Measurements from ENCODE around the gene PTPN14. TPM values are rescaled to one million over a fixed set of nuclear protein-coding genes. Genes with fewer than 3 reads are reported as not detected.
A peak's percentile ranks its signal among the peaks of the same experiment; 100 is the strongest.

The PTPN14 gene
- total RNA-seq, 4 donors from 2014 or later, result 4.5 to 9.7 (median 7.1) TPM

GRCh38 chr1:214466403-214467077 is 84.9 kb downstream of the PTPN14 start:
- TF ChIP-seq, protein P1, sequence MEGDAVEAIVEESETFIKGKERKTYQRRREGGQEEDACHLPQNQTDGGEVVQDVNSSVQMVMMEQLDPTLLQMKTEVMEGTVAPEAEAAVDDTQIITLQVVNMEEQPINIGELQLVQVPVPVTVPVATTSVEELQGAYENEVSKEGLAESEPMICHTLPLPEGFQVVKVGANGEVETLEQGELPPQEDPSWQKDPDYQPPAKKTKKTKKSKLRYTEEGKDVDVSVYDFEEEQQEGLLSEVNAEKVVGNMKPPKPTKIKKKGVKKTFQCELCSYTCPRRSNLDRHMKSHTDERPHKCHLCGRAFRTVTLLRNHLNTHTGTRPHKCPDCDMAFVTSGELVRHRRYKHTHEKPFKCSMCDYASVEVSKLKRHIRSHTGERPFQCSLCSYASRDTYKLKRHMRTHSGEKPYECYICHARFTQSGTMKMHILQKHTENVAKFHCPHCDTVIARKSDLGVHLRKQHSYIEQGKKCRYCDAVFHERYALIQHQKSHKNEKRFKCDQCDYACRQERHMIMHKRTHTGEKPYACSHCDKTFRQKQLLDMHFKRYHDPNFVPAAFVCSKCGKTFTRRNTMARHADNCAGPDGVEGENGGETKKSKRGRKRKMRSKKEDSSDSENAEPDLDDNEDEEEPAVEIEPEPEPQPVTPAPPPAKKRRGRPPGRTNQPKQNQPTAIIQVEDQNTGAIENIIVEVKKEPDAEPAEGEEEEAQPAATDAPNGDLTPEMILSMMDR (IDR thresholded peaks at IDR 0.05), result no peak
- TF ChIP-seq POLR2A (IDR thresholded peaks at IDR 0.05), result no peak
- TF ChIP-seq EP300 (IDR thresholded peaks at IDR 0.05; ENCODE audit: low read depth), result no peak
- no peak for TF ChIP-seq POLR2AphosphoS5 (IDR thresholded peaks at IDR 0.05)
- no peaks in the 10 kb centered on the region for H3K36me3 ChIP-seq
- WGBS, 2 donors (ENCODE audit: low coverage in 1 of 2), result 32 to 46% methylated on average over 2 to 3 of the region's 3 CpGs
- H3K27ac ChIP-seq, result peak overlapping the region in 1 of 4 donors; percentile 42
- DNase-seq, result no peak
- peaks cover 0 to 11% (median 8%) of the 10 kb centered on the region in 4 donors for H3K4me1 ChIP-seq
- H3K27me3 ChIP-seq, result no peaks in the 10 kb centered on the region
- no peaks in the 10 kb centered on the region for H3K9me3 ChIP-seq
- no peak overlapping the region for H3K4me3 ChIP-seq
- intact Hi-C loops (cut with DNase I; ENCODE audit: low total_unique reads) (no loop called here), in situ Hi-C loops (cut with MboI; ENCODE audit: low pct_ligation_motif_present in 1 of 4, low pct_unique_long_range_greater_than_20kb in 1 of 4, low sequenced_read_pairs in 3 of 4) (no loop called here)

- Histone ChIP-seq H3K4me1 (peaks cover 0 to 11% (median 8%) of the 10 kb centered on the region in 4 donors), H3K9me3 (no peaks in the 10 kb centered on the region), H3K27me3 (no peaks in the 10 kb centered on the region), H3K36me3 (no peaks in the 10 kb centered on the region), H3K27ac (no peak overlapping the region), H3K4me3 (no peak overlapping the region)
- intact Hi-C loops (cut with DNase I; ENCODE audit: low total_unique reads), result no loop called here
- DNase-seq, result no peak
- TF ChIP-seq, protein P1 (IDR thresholded peaks at IDR 0.05), result no peak
- TF ChIP-seq POLR2AphosphoS5 (IDR thresholded peaks at IDR 0.05) (no peak), POLR2A (IDR thresholded peaks at IDR 0.05) (no peak), EP300 (IDR thresholded peaks at IDR 0.05; ENCODE audit: low read depth) (no peak)
- in situ Hi-C loops (cut with MboI; ENCODE audit: low pct_ligation_motif_present in 1 of 4, low pct_unique_long_range_greater_than_20kb in 1 of 4, low sequenced_read_pairs in 3 of 4), result no loop called here
- 89 to 97% methylated on average over 5 to 30 of the region's 30 CpGs for WGBS, 2 donors (ENCODE audit: low coverage in 1 of 2)
Measured at GRCh38 chr1:214464445-214465287, 86.7 kb downstream of the PTPN14 start.

GRCh38 chr1:214463596-214463995 is 87.8 kb downstream of the PTPN14 start:
- no peak overlapping the region for H3K4me3 ChIP-seq
- in situ Hi-C loops (cut with MboI; ENCODE audit: low pct_ligation_motif_present in 1 of 4, low pct_unique_long_range_greater_than_20kb in 1 of 4, low sequenced_read_pairs in 3 of 4) (no loop called here), intact Hi-C loops (cut with DNase I; ENCODE audit: low total_unique reads) (no loop called here)
- no peaks in the 10 kb centered on the region for H3K36me3 ChIP-seq
- H3K9me3 ChIP-seq, result no peaks in the 10 kb centered on the region
- no peak overlapping the region for H3K27ac ChIP-seq
- peaks cover 0 to 11% (median 8%) of the 10 kb centered on the region in 4 donors for H3K4me1 ChIP-seq
- no peak for DNase-seq
- H3K27me3 ChIP-seq, result no peaks in the 10 kb centered on the region
- TF ChIP-seq EP300 (IDR thresholded peaks at IDR 0.05; ENCODE audit: low read depth) (no peak), POLR2A (IDR thresholded peaks at IDR 0.05) (no peak), POLR2AphosphoS5 (IDR thresholded peaks at IDR 0.05) (no peak)
- TF ChIP-seq, protein P1 (IDR thresholded peaks at IDR 0.05), result no peak
- 58 to 100% methylated on average over 1 to 2 of the region's 2 CpGs for WGBS, 2 donors (ENCODE audit: low coverage in 1 of 2)

GRCh38 chr1:214462882-214463281 is 88.5 kb downstream of the PTPN14 start:
- no peak overlapping the region for H3K4me3 ChIP-seq
- no peaks in the 10 kb centered on the region for H3K36me3 ChIP-seq
- no peaks in the 10 kb centered on the region for H3K27me3 ChIP-seq
- H3K4me1 ChIP-seq, result peaks cover 0 to 11% (median 8%) of the 10 kb centered on the region in 4 donors
- H3K9me3 ChIP-seq, result no peaks in the 10 kb centered on the region
- no peak for TF ChIP-seq POLR2AphosphoS5 (IDR thresholded peaks at IDR 0.05)
- whole genome bisulfite sequencing, 2 donors (ENCODE audit: low coverage in 1 of 2), result 93 to 100% methylated on average over 2 of the region's 2 CpGs
- intact Hi-C loops (cut with DNase I; ENCODE audit: low total_unique reads) (no loop called here), in situ Hi-C loops (cut with MboI; ENCODE audit: low pct_ligation_motif_present in 1 of 4, low pct_unique_long_range_greater_than_20kb in 1 of 4, low sequenced_read_pairs in 3 of 4) (no loop called here)
- DNase-seq, result no peak
- no peak overlapping the region for H3K27ac ChIP-seq

Data from transverse colon (tissue), 4 donors.